K562 (cell line): ENCODE measurements around the gene NFIB. TPM values are rescaled to one million over a fixed set of nuclear protein-coding genes. Genes with fewer than 3 reads are reported as not detected.

Source experiments
- ATAC-seq: fragments of 200-7000 bp; cut with Tn5 transposase; 3 replicates; pipeline ENCODE4 v1.9.1; 2020; ENCODE audit warnings: moderate library complexity
- BruUV-seq: library from RNA; stranded (reverse); fragments of 400-500 nt; replicated peaks from 2 replicates; lab custom pipeline; 2021; lab: Mats Ljungman, UMichigan
- CTCF ChIA-PET: fragments of 300-600 bp; formaldehyde crosslinking; extraction: SDS; loops from one replicate; lab custom pipeline; 2021; ENCODE audit warnings: low intra/inter-chr PET ratio; lab: Yijun Ruan, JAX
- POLR2A ChIA-PET: fragments of 300-600, 350-650 bp; sonication (Branson Sonifier 250); formaldehyde crosslinking; extraction: SDS; loops from one replicate; lab custom pipeline; 2021; ENCODE audit warnings: antibody characterized with exemption, inconsistent platforms; lab: Yijun Ruan, JAX
- DNase-seq, 4 experiments: peaks; one replicate each; pipeline versions ENCODE4 v3.0.0 to v3.0.0-alpha.2; 2011 to 2018; ENCODE audit warnings: low spot score in 3 of 4, mixed read lengths in 3 of 4; ENCODE audit errors: extremely low read depth in 1 of 4
- FAIRE-seq: peaks from 2 replicates; lab custom pipeline; 2011; peaks lifted over from hg19 to GRCh38; lab: Jason Lieb, UNC
- H2AFZ ChIP-seq: 2 replicates; pipeline ENCODE4 v1.6.0; 2011; ENCODE audit warnings: low read depth, low read length, control low read depth, inconsistent platforms
- H3K27ac ChIP-seq: fragments of 200-600 bp; 3 replicates; pipeline ENCODE4 v1.8.0; 2011; ENCODE audit warnings: low read depth, mild to moderate bottlenecking, control low read depth, inconsistent platforms, low read length, moderate library complexity, mixed read lengths; ENCODE audit errors: extremely low read depth
- H3K27me3 ChIP-seq, 2 experiments: fragments of 300-600 bp in 1 of 2; 2 replicates in 1 of 2; 3 replicates in 1 of 2; pipeline versions ENCODE4 v1.6.0 to v1.8.0; 2011; ENCODE audit warnings: inconsistent platforms in 2 of 2, low read length in 2 of 2, mild to moderate bottlenecking in 1 of 2, mixed read lengths in 1 of 2, moderate library complexity in 1 of 2; ENCODE audit not compliant: control insufficient read depth in 2 of 2, insufficient read depth in 2 of 2
- H3K36me3 ChIP-seq: fragments of 300-600 bp; 3 replicates; pipeline ENCODE4 v1.8.0; 2011; ENCODE audit warnings: mild to moderate bottlenecking, low read length, inconsistent platforms; ENCODE audit not compliant: control insufficient read depth, insufficient read depth
- H3K4me1 ChIP-seq, 2 experiments: fragments of 200-600 bp in 1 of 2; replicated peaks in 1 of 2; 2 replicates in 1 of 2; 3 replicates in 1 of 2; pipeline versions ENCODE4 v1.5.1 to v1.8.0; 2011; ENCODE audit warnings: inconsistent platforms in 2 of 2, low read length in 2 of 2, mild to moderate bottlenecking in 1 of 2, mixed read lengths in 1 of 2, moderate library complexity in 1 of 2; ENCODE audit not compliant: control insufficient read depth in 2 of 2, insufficient read depth in 2 of 2
- H3K4me2 ChIP-seq: 2 replicates; pipeline ENCODE4 v1.6.1; 2011; ENCODE audit warnings: low read length, control low read depth, inconsistent platforms, mixed read lengths; ENCODE audit not compliant: insufficient read depth
- H3K4me3 ChIP-seq: fragments of 200-600 bp; sonication (generic), shearing (Covaris generic); 2 replicates; pipeline ENCODE4 v1.5.1; 2016; ENCODE audit warnings: control low read depth, inconsistent platforms
- H3K79me2 ChIP-seq: fragments of 200-600 bp; 3 replicates; pipeline ENCODE4 v1.8.0; 2011; ENCODE audit warnings: low read length, inconsistent platforms; ENCODE audit not compliant: control insufficient read depth, insufficient read depth
- H3K9ac ChIP-seq, 2 experiments: 2 replicates each; pipeline versions ENCODE4 v1.6.0 to v1.6.1; 2011; ENCODE audit warnings: low read depth in 2 of 2, low read length in 2 of 2, control low read depth in 1 of 2, inconsistent platforms in 1 of 2, mild to moderate bottlenecking in 1 of 2, mixed read lengths in 1 of 2; ENCODE audit not compliant: insufficient read depth in 1 of 2
- H3K9me1 ChIP-seq: one replicate; pipeline ENCODE4 v1.6.0; 2011; ENCODE audit warnings: inconsistent platforms, mild to moderate bottlenecking, low read length, moderate library complexity; ENCODE audit not compliant: control insufficient read depth, insufficient read depth
- H3K9me3 ChIP-seq: replicated peaks from 2 replicates; pipeline ENCODE4 v1.5.1; 2011; ENCODE audit warnings: low read depth, low read length, inconsistent platforms; ENCODE audit not compliant: control insufficient read depth, insufficient read depth
- H4K20me1 ChIP-seq: replicated peaks from 2 replicates; pipeline ENCODE4 v1.6.1; 2011; ENCODE audit warnings: low read length, inconsistent platforms, mixed read lengths; ENCODE audit not compliant: control insufficient read depth, insufficient read depth
- BHLHE40 ChIP-seq: IDR thresholded peaks from 2 replicates; pipeline ENCODE4 v1.6.1; 2011; ENCODE audit warnings: low read length, improper control_type of control experiment
- CBFB ChIP-seq: sonication (generic); formaldehyde crosslinking; IDR thresholded peaks from 2 replicates; pipeline ENCODE4 v1.4.0; 2020; ENCODE audit warnings: mild to moderate bottlenecking, missing genetic modification reagents
- COPS2 ChIP-seq: fragments of 450-650 bp; conservative IDR thresholded peaks from 2 replicates; pipeline ENCODE4 v1.6.1; 2016; ENCODE audit warnings: mild to moderate bottlenecking, moderate library complexity
- FIP1L1 ChIP-seq: fragments of 200-400 bp; formaldehyde crosslinking; IDR thresholded peaks from 2 replicates; pipeline ENCODE4 v1.6.1; 2018; ENCODE audit warnings: mild to moderate bottlenecking, low read depth, low read length; ENCODE audit not compliant: poor library complexity, severe bottlenecking
- GATAD2B ChIP-seq: fragments of 450-650 bp; IDR thresholded peaks from 2 replicates; pipeline ENCODE4 v1.6.1; 2017; ENCODE audit warnings: mild to moderate bottlenecking, borderline replicate concordance
- GTF2E2 ChIP-seq: fragments of 200-800 bp; sonication (Bioruptor generic); IDR thresholded peaks from 2 replicates; pipeline ENCODE4 v1.6.1; 2016; ENCODE audit warnings: missing genetic modification characterization, missing compliant biosample characterization
- IFI16 ChIP-seq: fragments of 250-450 bp; sonication (Bioruptor Pico); IDR thresholded peaks from 2 replicates; pipeline ENCODE4 v2.1.2; 2022; ENCODE audit warnings: mild to moderate bottlenecking, inconsistent platforms
- NCOA2 ChIP-seq, 2 experiments: fragments of 450-650 bp; IDR thresholded peaks; 2 replicates each; pipeline ENCODE4 v1.6.1; 2018; ENCODE audit warnings: mild to moderate bottlenecking in 2 of 2, moderate library complexity in 1 of 2; ENCODE audit not compliant: partially characterized antibody in 2 of 2
- NR4A1 ChIP-seq, 2 experiments: fragments of 250-450 bp in 1 of 2; fragments of 450-650 bp in 1 of 2; sonication (Bioruptor Pico) in 1 of 2; IDR thresholded peaks; 2 replicates each; pipeline versions ENCODE4 v1.4.0 to v1.6.1; 2016 to 2020; ENCODE audit warnings: mild to moderate bottlenecking in 2 of 2, missing compliant biosample characterization in 1 of 2, missing genetic modification characterization in 1 of 2, moderate library complexity in 1 of 2
- POLR2AphosphoS2 ChIP-seq: IDR thresholded peaks from 2 replicates; pipeline ENCODE4 v1.6.1; 2012; ENCODE audit warnings: low read length, improper control_type of control experiment
- RB1 ChIP-seq: fragments of 450-650 bp; IDR thresholded peaks from 2 replicates; pipeline ENCODE4 v1.6.1; 2017; ENCODE audit warnings: low read depth, mild to moderate bottlenecking
- SP2 ChIP-seq: IDR thresholded peaks from 2 replicates; pipeline ENCODE4 v1.6.1; 2011; ENCODE audit warnings: mild to moderate bottlenecking, low read depth, low read length, moderate library complexity; ENCODE audit not compliant: poor library complexity, severe bottlenecking; ENCODE audit errors: extremely low read depth
- SPI1 ChIP-seq: IDR thresholded peaks from 2 replicates; pipeline ENCODE4 v1.6.1; 2011; ENCODE audit warnings: low read depth, low read length, control low read depth, borderline replicate concordance
- TEAD4 ChIP-seq, 2 experiments: sonication (generic) in 1 of 2; formaldehyde crosslinking in 1 of 2; IDR thresholded peaks; 2 replicates each; pipeline versions ENCODE4 v1.6.1 to v1.8.0; 2012 to 2022; ENCODE audit warnings: borderline replicate concordance in 1 of 2, inconsistent platforms in 1 of 2, low read length in 1 of 2, mild to moderate bottlenecking in 1 of 2, missing genetic modification reagents in 1 of 2
- ZNF77 ChIP-seq: fragments of 250-450 bp; sonication (Bioruptor Pico); IDR thresholded peaks from 2 replicates; pipeline ENCODE4 v1.5.0; 2020
- WGBS: fragments of 100-300 bp; shearing (Covaris generic); methylation state at CpG from one replicate; pipeline ENCODE4 v1.1.6; 2016; ENCODE audit warnings: low coverage, mixed read lengths; ENCODE audit not compliant: insufficient coverage; ENCODE audit errors: missing lambda C conversion rate; 5-methylcytosine and 5-hydroxymethylcytosine counted together
- in situ Hi-C: fragments of 300-500 bp; cut with MboI; formaldehyde crosslinking; loops from 4 replicates; pipeline ENCODE4 v1.15.0; 2018; ENCODE audit warnings: inconsistent platforms, mixed read lengths
- intact Hi-C: fragments of 100-400 bp; cut with micrococcal nuclease; formaldehyde crosslinking; loops from 2 replicates; pipeline ENCODE4 v1.14.2; 2022
- polyA plus RNA-seq, 8 experiments: library from polyadenylated mRNA; depleted of rRNA in 4 of 8; stranded (reverse) in 5 of 8; unstranded in 3 of 8; fragments of >200 nt; fragmentation: Nextera tagmentation in 2 of 8; fragmentation: Illumina TruSeq in 1 of 8; extraction: Ambion mirVana in 2 of 8; extraction: Trizol in 1 of 8; gene quantifications; 2 replicates each; pipeline versions ENCODE4 v1.2.1 to v1.2.3, GENCODE V29; 2011 to 2014; ENCODE audit warnings: inconsistent platforms in 1 of 8, missing spikeins in 1 of 8
- total RNA-seq, 7 experiments: library from RNA; depleted of rRNA in 6 of 7; stranded (reverse); fragments of >200 nt in 6 of 7; fragmentation: Illumina TruSeq in 2 of 7; extraction: Trizol in 2 of 7; gene quantifications; 2 replicates each; pipeline versions ENCODE4 v1.2.1 to v1.2.3, GENCODE V29; 2011 to 2021; ENCODE audit warnings: low replicate concordance in 1 of 7
- TF ChIP-seq, protein P1 (sequence below): fragments of 450-650 bp; conservative IDR thresholded peaks from 2 replicates; pipeline ENCODE4 v1.6.1; 2016; ENCODE audit warnings: missing genetic modification characterization, low read depth, mild to moderate bottlenecking, missing compliant biosample characterization, moderate library complexity
- TF ChIP-seq, protein P2 (sequence below): fragments of 250-450 bp; sonication (Bioruptor Pico); IDR thresholded peaks from 2 replicates; pipeline ENCODE4 v1.8.0; 2021; ENCODE audit warnings: borderline replicate concordance, mild to moderate bottlenecking, moderate library complexity; ENCODE audit not compliant: poor library complexity, severe bottlenecking

NFIB gene
- total and polyA plus RNA-seq, 9 of the 15 experiments (the other 6 are each of a cell fraction or from before 2014, with no cell fraction given): 1.2 to 3.3 (median 1.9) TPM

DNA sequence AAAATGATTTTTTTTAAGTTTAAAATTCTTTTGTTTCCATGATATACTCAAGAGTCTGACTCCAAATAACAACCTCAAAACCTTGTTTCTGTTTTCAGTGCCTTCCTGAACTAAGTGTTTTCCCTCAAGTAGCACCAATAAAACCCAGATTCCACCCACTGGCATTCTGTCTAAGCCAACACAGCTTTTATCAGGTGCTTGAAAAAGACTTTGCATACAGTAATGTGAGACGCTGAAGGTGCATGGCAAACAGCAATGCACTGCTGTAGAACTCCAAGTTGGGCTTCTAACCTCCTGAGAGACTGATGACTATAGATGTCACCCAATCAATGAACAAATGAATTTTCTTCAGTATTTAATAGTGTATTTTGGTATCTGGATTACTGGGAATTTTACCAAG lies 95.7 kb downstream of the NFIB start (continued):
- TF ChIP-seq NR4A1 (CRISPR knock-in tag; IDR thresholded peaks at IDR 0.05) (no peak), NR4A1 (tag; IDR thresholded peaks at IDR 0.05) (no peak), ZNF77 (CRISPR knock-in tag) (no peak), GTF2E2 (tag) (no peak), FIP1L1 (no peak), SP2 (no peak), IFI16 (CRISPR knock-in tag) (no peak)
- TF ChIP-seq, protein P1, sequence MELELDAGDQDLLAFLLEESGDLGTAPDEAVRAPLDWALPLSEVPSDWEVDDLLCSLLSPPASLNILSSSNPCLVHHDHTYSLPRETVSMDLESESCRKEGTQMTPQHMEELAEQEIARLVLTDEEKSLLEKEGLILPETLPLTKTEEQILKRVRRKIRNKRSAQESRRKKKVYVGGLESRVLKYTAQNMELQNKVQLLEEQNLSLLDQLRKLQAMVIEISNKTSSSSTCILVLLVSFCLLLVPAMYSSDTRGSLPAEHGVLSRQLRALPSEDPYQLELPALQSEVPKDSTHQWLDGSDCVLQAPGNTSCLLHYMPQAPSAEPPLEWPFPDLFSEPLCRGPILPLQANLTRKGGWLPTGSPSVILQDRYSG (tag): no peak

DNA sequence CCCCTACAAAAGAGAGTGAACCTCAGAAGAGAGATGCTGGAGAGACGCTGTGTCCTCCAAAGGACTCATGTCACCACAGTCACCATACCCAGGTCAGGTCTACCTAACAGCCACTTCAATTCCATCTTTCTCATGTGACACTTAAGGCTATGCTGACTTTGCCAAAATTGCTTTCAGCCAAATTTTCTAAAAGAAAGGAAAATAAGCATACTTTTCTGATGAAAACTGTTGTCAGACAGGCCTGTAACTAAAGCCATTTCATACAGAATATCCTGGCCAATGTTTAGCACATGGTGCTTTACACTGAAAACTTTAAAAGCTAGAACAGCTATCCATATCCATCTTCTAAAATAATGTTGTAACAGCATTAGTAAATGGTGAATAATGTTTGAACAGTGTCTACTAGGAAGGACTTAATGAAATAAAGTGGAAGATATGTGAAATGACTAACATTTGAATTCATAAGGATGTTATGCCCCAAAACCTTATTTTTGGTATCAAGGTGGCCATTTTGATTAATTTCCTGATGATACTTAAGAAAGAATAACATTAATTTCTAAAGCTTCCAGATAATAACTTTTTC lies 97.2 kb downstream of the NFIB start:
- ChIA-PET POLR2A (no interaction called here), CTCF (no interaction called here)
- FAIRE-seq: no peak
- no peaks in the 10 kb centered on the region for H3K9me1 ChIP-seq
- no peaks in the 10 kb centered on the region for H3K79me2 ChIP-seq
- H3K27ac ChIP-seq: no peak overlapping the region
- no TSS peak for BruUV-seq
- in situ Hi-C loops (no loop called here), intact Hi-C loops (loop anchor here (10.0 kb wide), 1 partner anchor 52 kb away; no protein-coding TSS in a partner anchor)
- H2AFZ ChIP-seq: no peak overlapping the region
- H3K9me3 ChIP-seq: no peaks in the 10 kb centered on the region
- no CpG with 5 or more reads among the region's 1 CpG for WGBS
- no peak overlapping the region for H3K9ac ChIP-seq
- H3K27me3 ChIP-seq: no peaks in the 10 kb centered on the region
- no peak overlapping the region for H3K4me3 ChIP-seq
- no peaks in the 10 kb centered on the region for H4K20me1 ChIP-seq
- no peaks in the 10 kb centered on the region for H3K4me1 ChIP-seq
- no peaks in the 10 kb centered on the region for H3K36me3 ChIP-seq
- H3K4me2 ChIP-seq: no peak overlapping the region
- ATAC-seq: no peak
- no peak for DNase-seq
- no peak for TF ChIP-seq TEAD4 (IDR thresholded peaks at IDR 0.05; ENCODE audit: low read length)
- no peak for TF ChIP-seq TEAD4 (CRISPR knock-in tag; IDR thresholded peaks at IDR 0.05; ENCODE audit: borderline replicate concordance)
- no peak for TF ChIP-seq RB1
- TF ChIP-seq BHLHE40: no peak
- no peak for TF ChIP-seq POLR2AphosphoS2
- TF ChIP-seq GATAD2B: no peak
- TF ChIP-seq NCOA2 (IDR thresholded peaks at IDR 0.05; ENCODE audit: partially characterized antibody in 2 of 2): no peak
- no peak for TF ChIP-seq SPI1
- no peak for TF ChIP-seq CBFB (CRISPR knock-in tag)
- TF ChIP-seq COPS2: no peak
- TF ChIP-seq, protein P2, sequence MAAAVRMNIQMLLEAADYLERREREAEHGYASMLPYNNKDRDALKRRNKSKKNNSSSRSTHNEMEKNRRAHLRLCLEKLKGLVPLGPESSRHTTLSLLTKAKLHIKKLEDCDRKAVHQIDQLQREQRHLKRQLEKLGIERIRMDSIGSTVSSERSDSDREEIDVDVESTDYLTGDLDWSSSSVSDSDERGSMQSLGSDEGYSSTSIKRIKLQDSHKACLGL: no peak
